IPS-15b (cell line): Measurements from ENCODE around the gene LPIN1.
"Not testable (repeated sequence)": the region's sequence is repeated elsewhere in the genome, so short reads cannot be mapped to it uniquely, and the experiment has no call there.

Experiments
- H3K27me3 ChIP-seq: one replicate; pipeline ENCODE4 v1.6.1; 2013; ENCODE audit warnings: low read length; ENCODE audit not compliant: control insufficient read depth, insufficient read depth
- H3K36me3 ChIP-seq: one replicate; pipeline ENCODE4 v1.6.1; 2013; ENCODE audit warnings: low read length; ENCODE audit not compliant: control insufficient read depth, insufficient read depth
- H3K4me1 ChIP-seq: one replicate; pipeline ENCODE4 v1.6.1; 2013; ENCODE audit warnings: mild to moderate bottlenecking, low read length; ENCODE audit not compliant: control insufficient read depth, insufficient read depth
- H3K4me3 ChIP-seq: one replicate; pipeline ENCODE4 v1.5.1; 2013; ENCODE audit warnings: low read depth, low read length
- H3K9ac ChIP-seq: one replicate; pipeline ENCODE4 v1.6.1; 2013; ENCODE audit warnings: low read depth, mild to moderate bottlenecking, low read length
- H3K9me3 ChIP-seq: one replicate; pipeline ENCODE4 v1.6.1; 2013; ENCODE audit warnings: mild to moderate bottlenecking, low read length; ENCODE audit not compliant: control insufficient read depth, insufficient read depth

Gene LPIN1

DNA sequence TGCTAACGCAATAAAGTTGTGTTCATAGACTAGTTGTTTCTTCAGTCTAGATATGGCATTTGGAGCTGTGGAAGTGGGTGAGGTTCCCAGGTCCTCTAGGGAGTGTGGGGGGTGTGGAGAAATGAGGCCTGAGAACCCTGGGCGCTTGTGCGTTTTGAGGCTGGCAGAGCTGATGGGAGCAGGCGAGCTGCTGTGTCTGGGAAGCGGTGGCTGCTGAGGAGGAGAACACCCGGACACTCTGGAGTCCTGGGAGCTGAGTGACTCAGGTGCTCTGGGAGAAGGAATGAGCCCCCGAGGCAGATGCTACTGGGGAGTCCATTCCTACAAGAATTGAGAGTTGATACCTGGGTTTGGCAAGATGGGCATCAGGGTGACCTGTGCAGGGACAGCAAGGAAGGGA lies 67.5 kb downstream of the LPIN1 start:
- H3K4me1 ChIP-seq, result no peaks in the 10 kb centered on the region
- H3K36me3 ChIP-seq, result peaks cover 9% of the 10 kb centered on the region
- H3K9ac ChIP-seq, result no peak overlapping the region
- no peaks in the 10 kb centered on the region for H3K27me3 ChIP-seq
- no peak overlapping the region for H3K4me3 ChIP-seq
- no peaks in the 10 kb centered on the region for H3K9me3 ChIP-seq

- Histone ChIP-seq H3K4me1 (no peaks in the 10 kb centered on the region), H3K27me3 (no peaks in the 10 kb centered on the region), H3K9me3 (no peaks in the 10 kb centered on the region), H3K36me3 (peaks cover 9% of the 10 kb centered on the region), H3K9ac (no peak overlapping the region), H3K4me3 (no peak overlapping the region)
Observed at GRCh38 chr2:11814979-11815510, 68.6 kb downstream of the LPIN1 start.

DNA sequence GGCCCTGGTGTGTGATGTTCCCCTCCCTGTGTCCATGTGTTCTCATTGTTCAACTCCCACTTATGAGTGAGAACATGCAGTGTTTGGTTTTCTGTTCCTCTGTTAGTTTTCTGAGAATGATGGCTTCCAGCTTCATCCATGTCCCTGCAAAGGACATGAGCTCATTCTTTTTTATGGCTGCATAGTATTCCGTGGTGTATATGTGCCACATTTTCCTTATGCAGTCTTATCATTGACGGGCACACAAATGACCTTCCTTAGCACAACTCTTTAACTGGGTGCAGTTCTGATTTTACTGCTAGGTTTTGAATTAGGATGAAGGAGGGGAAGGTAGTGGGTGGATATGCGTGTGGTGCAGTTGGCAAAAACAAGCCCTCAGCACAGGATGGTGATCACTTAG lies 70.5 kb downstream of the LPIN1 start:
- not testable (repeated sequence) for H3K4me1 ChIP-seq, H3K9me3 ChIP-seq, H3K4me3 ChIP-seq, H3K27me3 ChIP-seq, H3K9ac ChIP-seq
- H3K36me3 ChIP-seq, result peaks cover 12% of the 10 kb centered on the region

DNA sequence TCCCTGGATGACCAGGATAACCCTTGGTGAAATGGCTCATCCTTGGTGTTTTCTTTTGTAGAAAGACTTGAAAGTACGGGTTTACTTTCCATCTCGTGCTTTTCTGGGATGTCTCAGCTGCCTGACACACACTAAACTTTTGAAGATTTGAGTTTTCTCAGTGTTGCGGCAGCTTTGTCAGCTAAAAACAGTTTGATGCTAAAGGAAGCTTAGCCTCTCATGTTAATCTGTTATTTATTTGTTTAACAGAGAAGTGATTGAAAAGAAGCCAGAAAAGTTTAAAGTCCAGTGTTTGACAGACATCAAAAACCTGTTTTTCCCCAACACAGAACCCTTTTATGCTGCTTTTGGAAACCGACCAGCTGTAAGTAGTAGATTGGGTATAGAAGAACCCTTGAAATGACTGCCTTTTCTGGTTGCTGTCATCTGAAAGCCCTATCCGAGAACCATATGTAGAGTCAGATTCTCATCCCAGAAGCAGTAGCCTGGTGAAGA lies 72.8 kb downstream of the LPIN1 start:
- H3K27me3 ChIP-seq, result no peaks in the 10 kb centered on the region
- H3K36me3 ChIP-seq, result peaks cover 12% of the 10 kb centered on the region
- H3K4me1 ChIP-seq, result no peaks in the 10 kb centered on the region
- H3K9me3 ChIP-seq, result no peaks in the 10 kb centered on the region
- H3K4me3 ChIP-seq, result no peak overlapping the region
- H3K9ac ChIP-seq, result no peak overlapping the region

DNA sequence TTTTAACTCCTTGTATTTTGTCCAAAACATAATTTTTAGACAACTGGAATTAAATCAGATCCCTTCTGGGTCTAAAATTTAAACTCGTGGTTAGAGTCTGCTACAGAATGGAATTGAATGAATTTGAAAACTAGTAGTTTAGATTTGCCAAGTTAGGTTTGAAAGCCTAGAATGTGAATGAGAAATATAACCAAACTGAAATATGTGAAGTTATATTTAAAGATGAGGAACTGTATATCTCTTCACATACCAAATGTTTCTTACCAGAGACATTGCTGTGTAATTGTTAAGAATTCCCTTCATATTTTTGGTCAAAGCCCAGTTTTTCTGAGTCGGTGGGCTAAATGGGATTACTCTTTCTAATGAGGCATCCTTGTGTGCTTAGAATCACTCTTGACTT lies 74.2 kb downstream of the LPIN1 start:
- Histone ChIP-seq H3K9ac (no peak overlapping the region), H3K27me3 (no peaks in the 10 kb centered on the region), H3K9me3 (no peaks in the 10 kb centered on the region), H3K4me3 (no peak overlapping the region), H3K4me1 (no peaks in the 10 kb centered on the region), H3K36me3 (peaks cover 7% of the 10 kb centered on the region)

GRCh38 chr2:11821705-11822104 lies 75.3 kb downstream of the LPIN1 start:
- no peak overlapping the region for H3K4me3 ChIP-seq
- H3K9me3 ChIP-seq, result no peaks in the 10 kb centered on the region
- H3K4me1 ChIP-seq, result no peaks in the 10 kb centered on the region
- no peak overlapping the region for H3K9ac ChIP-seq
- H3K27me3 ChIP-seq, result no peaks in the 10 kb centered on the region
- peaks cover 4% of the 10 kb centered on the region for H3K36me3 ChIP-seq

DNA sequence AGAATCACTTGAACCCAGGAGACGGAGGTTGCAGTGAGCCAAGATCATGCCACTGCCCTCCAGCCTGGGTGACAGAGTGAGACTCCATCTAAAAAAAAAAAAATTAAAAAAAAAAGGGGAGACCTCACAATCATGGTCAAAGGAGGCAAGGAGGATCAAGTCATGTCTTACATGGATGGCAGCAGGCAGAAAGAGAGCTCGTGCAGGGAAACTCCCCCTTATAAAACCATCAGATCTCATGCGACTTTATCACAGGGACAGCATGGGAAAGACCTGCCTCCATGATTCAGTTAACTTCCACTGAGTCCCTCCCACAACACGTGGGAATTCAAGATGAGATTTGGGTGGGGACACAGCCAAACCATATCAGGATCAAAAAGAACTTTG lies 75.9 kb downstream of the LPIN1 start:
- H3K9ac ChIP-seq, H3K4me3 ChIP-seq, H3K36me3 ChIP-seq, H3K9me3 ChIP-seq, H3K27me3 ChIP-seq, H3K4me1 ChIP-seq: not testable (repeated sequence)

- H3K27me3 ChIP-seq, result no peaks in the 10 kb centered on the region
- no peak overlapping the region for H3K4me3 ChIP-seq
- H3K36me3 ChIP-seq, result peaks cover 3% of the 10 kb centered on the region
- no peaks in the 10 kb centered on the region for H3K9me3 ChIP-seq
- no peak overlapping the region for H3K9ac ChIP-seq
- H3K4me1 ChIP-seq, result no peaks in the 10 kb centered on the region
Observed at GRCh38 chr2:11822746-11823451, 76.5 kb downstream of the LPIN1 start.

DNA sequence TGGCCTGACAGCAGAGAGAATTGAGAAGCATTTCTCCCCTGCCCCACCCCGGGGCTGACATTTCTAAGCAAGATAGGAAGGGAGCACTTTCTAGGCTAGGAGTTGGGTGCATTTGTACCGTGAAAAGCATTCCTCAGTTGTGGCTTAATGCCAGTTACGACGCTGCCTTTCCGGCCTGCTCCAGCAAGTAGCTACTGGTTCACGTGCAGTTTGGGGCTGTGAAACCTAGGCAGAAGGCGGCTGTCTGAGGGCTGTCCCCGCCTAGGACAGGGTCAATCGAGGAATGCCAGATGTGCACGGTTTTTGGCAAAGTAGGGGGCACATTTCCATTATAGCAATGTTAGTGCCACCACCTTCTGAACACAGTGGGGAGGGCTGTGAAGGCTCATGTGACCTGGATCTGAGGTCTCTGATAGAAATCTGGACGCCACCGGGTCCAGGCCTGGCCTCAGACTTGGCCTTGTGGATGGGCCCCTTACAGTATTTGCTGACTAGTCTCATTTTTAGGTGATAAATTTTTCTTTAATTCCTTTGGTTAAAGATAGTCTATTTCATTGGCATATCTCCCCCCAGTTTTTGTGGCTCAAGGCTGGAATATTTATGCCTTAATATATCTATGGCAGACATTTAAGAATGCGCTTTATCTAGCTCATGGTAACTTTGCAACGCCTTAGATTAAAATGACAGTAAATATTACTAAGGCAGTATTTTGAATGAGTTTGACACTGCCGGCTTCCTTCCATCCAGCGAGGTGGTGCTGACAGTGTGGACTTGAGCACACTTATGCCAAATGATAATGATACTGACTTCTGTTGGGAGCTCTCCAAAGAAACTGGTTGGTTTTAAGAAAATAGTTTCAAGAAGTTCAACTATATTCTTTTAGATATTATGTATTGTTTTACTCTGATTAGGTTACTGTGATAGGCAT lies 78.7 kb downstream of the LPIN1 start:
- Histone ChIP-seq H3K4me3 (no peak overlapping the region), H3K9ac (no peak overlapping the region), H3K27me3 (no peaks in the 10 kb centered on the region), H3K36me3 (peaks cover 3% of the 10 kb centered on the region), H3K4me1 (peaks cover 8% of the 10 kb centered on the region), H3K9me3 (no peaks in the 10 kb centered on the region)

DNA sequence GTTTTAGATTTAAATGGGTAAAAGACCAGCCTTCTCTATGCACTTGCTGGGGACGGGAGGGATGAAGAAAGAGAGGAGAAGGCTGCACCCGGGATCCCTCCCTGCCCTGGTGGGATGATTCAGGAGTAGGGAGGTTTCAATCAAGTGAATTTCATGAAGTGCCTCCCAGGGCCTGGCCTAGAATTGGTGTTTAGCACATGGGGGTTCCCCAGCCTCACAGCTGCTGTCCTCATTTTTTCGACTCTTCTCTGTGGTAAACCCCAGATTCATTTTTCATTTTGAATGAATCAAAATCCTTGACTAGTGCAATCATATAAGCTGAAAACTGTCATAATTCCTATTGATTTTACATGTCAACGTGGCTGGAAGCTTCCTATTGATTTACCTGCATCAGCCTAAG lies 81.1 kb downstream of the LPIN1 start:
- Histone ChIP-seq H3K9ac (no peak overlapping the region), H3K27me3 (no peaks in the 10 kb centered on the region), H3K36me3 (no peaks in the 10 kb centered on the region), H3K4me1 (peaks cover 13% of the 10 kb centered on the region), H3K9me3 (no peaks in the 10 kb centered on the region), H3K4me3 (no peak overlapping the region)

DNA sequence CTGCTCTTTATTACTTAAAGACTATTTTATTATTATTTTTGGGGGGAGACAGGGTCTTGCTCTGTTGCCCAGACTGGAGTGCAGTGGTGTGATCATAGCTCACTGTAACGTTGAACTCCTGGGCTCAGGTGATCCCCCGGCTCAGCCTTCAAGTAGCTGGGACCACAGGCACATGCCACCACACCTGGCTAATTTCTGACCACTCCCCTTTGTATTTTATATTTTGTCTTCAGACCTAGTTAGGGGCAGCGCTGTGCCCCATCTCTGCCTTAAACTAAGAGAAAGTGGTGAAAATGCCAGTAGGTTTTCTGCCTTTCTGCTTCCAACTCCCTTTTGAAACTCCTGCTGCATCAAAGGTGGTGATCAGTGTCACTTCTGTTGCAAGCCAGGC lies 82.5 kb downstream of the LPIN1 start:
- Histone ChIP-seq H3K9me3 (no peaks in the 10 kb centered on the region), H3K4me1 (peaks cover 13% of the 10 kb centered on the region), H3K4me3 (no peak overlapping the region), H3K36me3 (no peaks in the 10 kb centered on the region), H3K9ac (no peak overlapping the region), H3K27me3 (no peaks in the 10 kb centered on the region)
